ENCODE measurements around the gene GGA3. TPM values are rescaled to one million over a fixed set of nuclear protein-coding genes. Genes with fewer than 3 reads are reported as not detected.

Gene GGA3
- total and polyA plus RNA-seq, 4 donors, result 4.6 to 17.3 (median 9.2) TPM

DNA sequence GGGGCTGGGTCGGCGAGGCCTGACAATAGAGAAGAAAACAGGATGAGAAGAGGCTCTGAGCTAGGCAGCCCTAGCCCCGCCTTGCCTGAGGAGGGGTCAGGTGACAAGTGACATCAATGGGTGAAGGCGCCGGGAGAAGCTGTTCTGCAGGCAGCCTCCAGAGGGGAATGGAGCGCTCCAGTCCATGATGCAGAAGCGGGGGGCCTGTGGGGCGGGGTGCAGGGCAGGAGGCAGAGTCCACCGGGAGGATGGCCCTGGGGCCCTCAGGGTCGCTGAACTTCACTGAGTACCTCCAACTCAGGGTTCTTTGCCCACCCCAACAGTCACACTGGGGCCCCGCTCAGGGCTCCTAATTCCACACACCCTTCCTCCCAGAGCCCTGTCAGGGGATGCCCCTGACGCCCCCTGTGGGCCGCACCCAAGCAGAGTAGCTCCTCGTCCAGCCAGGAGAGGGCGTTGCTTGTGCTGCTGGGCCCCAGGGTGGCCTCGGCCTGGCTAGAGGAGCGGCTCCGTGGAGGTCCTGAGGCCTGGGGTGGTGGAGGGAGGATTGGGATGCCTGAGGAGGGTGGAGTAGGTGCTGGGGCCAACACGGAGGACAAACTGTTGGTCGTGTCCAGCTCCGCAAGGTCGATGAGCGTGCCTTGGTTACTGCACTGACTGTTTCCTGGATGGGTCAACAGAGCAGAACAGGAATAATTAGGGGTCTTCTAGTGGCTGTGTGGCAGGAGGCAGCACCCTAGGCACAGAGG is 20.8 kb downstream of the GGA3 start:
- WGBS, result 77% methylated on average over 23 of the region's 23 CpGs
- Histone ChIP-seq H3K4me1 (ENCODE audit: control insufficient read depth in 4 of 4, insufficient read depth in 4 of 4, low read length in 3 of 4) (peaks cover 0 to 7% (median 3%) of the 10 kb centered on the region in 4 donors), H3K36me3 (ENCODE audit: control insufficient read depth in 4 of 4, insufficient read depth in 3 of 4, low read depth in 1 of 4, low read length in 3 of 4) (peaks cover 16 to 84% (median 48%) of the 10 kb centered on the region in 4 donors)

DNA sequence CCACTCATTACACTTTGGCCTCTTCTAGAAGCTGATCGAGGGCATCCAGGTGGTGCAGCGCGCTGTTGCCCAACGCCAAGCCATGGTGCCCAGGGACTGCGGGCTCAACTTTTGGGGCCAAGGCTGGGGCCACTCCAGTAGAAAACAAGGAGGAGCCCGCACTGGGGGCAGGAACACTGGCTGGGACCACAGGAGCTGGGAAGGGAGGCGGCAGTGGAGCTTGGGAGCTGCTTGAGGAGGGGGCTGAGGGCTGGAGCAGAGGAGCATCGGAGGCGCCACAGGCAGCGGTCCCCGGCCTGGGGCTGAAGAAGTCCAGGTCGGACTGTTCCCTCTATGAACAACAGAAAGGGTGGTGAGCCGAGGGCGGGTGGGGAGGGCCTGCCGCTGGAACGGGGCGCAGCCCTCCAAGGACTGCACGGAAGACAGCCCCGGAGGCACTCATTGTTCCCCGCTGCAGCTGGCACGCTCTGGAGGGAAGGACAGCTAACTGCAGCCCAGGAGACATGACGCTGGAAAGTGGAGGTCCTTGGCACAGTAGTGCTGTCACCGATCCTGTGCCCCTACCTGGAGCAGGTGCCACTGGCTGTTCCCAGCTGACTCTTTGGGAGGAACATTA is 21.5 kb downstream of the GGA3 start:
- H3K36me3 ChIP-seq (ENCODE audit: control insufficient read depth in 4 of 4, insufficient read depth in 3 of 4, low read depth in 1 of 4, low read length in 3 of 4), result peaks cover 16 to 84% (median 51%) of the 10 kb centered on the region in 4 donors
- no peaks in the 10 kb centered on the region for H3K9me3 ChIP-seq (ENCODE audit: control insufficient read depth in 4 of 4, low read length in 3 of 4)
- H3K4me3 ChIP-seq (ENCODE audit: low read depth in 1 of 3, low read length in 3 of 3), result no peak overlapping the region
- TF ChIP-seq EGR1 (IDR thresholded peaks at IDR 0.05; ENCODE audit: low read depth in 2 of 2) (no peak), RAD21 (IDR thresholded peaks at IDR 0.05) (no peak), GABPA (IDR thresholded peaks at IDR 0.05 in 1 of 2, conservative IDR thresholded peaks at IDR 0.05 in 1 of 2) (no peak), HNF4A (conservative IDR thresholded peaks at IDR 0.05) (no peak)
- TF ChIP-seq, protein P1, sequence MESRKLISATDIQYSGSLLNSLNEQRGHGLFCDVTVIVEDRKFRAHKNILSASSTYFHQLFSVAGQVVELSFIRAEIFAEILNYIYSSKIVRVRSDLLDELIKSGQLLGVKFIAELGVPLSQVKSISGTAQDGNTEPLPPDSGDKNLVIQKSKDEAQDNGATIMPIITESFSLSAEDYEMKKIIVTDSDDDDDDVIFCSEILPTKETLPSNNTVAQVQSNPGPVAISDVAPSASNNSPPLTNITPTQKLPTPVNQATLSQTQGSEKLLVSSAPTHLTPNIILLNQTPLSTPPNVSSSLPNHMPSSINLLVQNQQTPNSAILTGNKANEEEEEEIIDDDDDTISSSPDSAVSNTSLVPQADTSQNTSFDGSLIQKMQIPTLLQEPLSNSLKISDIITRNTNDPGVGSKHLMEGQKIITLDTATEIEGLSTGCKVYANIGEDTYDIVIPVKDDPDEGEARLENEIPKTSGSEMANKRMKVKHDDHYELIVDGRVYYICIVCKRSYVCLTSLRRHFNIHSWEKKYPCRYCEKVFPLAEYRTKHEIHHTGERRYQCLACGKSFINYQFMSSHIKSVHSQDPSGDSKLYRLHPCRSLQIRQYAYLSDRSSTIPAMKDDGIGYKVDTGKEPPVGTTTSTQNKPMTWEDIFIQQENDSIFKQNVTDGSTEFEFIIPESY (IDR thresholded peaks at IDR 0.05), result no peak
- H3K4me1 ChIP-seq (ENCODE audit: control insufficient read depth in 4 of 4, insufficient read depth in 4 of 4, low read length in 3 of 4), result peaks cover 0 to 7% (median 3%) of the 10 kb centered on the region in 4 donors
- H3K27me3 ChIP-seq (ENCODE audit: control insufficient read depth in 4 of 4, insufficient read depth in 4 of 4, low read length in 3 of 4), result no peaks in the 10 kb centered on the region
- WGBS, result 91% methylated on average over 23 of the region's 23 CpGs
- H3K27ac ChIP-seq (ENCODE audit: low read depth in 1 of 2, low read length in 2 of 2), result no peak overlapping the region
- H3K9ac ChIP-seq (ENCODE audit: low read depth in 1 of 2, low read length in 2 of 2), result no peak overlapping the region
- no peak for DNase-seq (ENCODE audit: low spot score)

More for the DNA sequence above, 20.8 kb downstream of the GGA3 start:
- Histone ChIP-seq H3K9ac (ENCODE audit: low read depth in 1 of 2, low read length in 2 of 2) (no peak overlapping the region), H3K27me3 (ENCODE audit: control insufficient read depth in 4 of 4, insufficient read depth in 4 of 4, low read length in 3 of 4) (no peaks in the 10 kb centered on the region), H3K27ac (ENCODE audit: low read depth in 1 of 2, low read length in 2 of 2) (no peak overlapping the region), H3K9me3 (ENCODE audit: control insufficient read depth in 4 of 4, low read length in 3 of 4) (no peaks in the 10 kb centered on the region), H3K4me3 (ENCODE audit: low read depth in 1 of 3, low read length in 3 of 3) (no peak overlapping the region)
- DNase-seq (ENCODE audit: low spot score), result peak; percentile 48
- TF ChIP-seq RAD21 (IDR thresholded peaks at IDR 0.05) (peak in 1 of 2 donors; percentile 62), JUND (IDR thresholded peaks at IDR 0.05) (no peak)
- TF ChIP-seq, protein P2, sequence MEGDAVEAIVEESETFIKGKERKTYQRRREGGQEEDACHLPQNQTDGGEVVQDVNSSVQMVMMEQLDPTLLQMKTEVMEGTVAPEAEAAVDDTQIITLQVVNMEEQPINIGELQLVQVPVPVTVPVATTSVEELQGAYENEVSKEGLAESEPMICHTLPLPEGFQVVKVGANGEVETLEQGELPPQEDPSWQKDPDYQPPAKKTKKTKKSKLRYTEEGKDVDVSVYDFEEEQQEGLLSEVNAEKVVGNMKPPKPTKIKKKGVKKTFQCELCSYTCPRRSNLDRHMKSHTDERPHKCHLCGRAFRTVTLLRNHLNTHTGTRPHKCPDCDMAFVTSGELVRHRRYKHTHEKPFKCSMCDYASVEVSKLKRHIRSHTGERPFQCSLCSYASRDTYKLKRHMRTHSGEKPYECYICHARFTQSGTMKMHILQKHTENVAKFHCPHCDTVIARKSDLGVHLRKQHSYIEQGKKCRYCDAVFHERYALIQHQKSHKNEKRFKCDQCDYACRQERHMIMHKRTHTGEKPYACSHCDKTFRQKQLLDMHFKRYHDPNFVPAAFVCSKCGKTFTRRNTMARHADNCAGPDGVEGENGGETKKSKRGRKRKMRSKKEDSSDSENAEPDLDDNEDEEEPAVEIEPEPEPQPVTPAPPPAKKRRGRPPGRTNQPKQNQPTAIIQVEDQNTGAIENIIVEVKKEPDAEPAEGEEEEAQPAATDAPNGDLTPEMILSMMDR (IDR thresholded peaks at IDR 0.05; ENCODE audit: low read depth, low read length, missing input control), result peak; percentile 32

DNA sequence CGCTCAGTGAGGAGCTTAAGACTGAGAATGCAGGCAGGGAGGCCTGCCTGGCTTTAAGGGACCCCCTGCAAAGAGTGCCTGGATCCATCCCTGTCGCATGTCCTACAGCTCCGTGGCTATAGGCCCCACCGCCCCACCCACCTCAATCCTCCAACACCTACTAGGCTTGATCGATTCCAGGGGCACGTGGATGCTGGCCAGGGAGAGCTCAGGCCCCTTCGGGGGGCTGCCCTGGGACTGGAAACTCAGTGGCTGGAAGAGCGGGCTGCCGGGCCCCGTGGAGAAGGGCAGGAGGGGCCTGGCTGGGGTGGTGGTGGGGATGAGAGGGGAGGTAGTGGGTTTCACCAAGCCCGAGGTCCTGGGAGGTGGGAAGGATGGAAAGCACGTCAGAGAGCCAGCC is 22.2 kb downstream of the GGA3 start:
- WGBS, result 89% methylated on average over 12 of the region's 12 CpGs
- no peak for DNase-seq (ENCODE audit: low spot score)
- Histone ChIP-seq H3K4me1 (ENCODE audit: control insufficient read depth in 4 of 4, insufficient read depth in 4 of 4, low read length in 3 of 4) (peaks cover 0 to 7% (median 3%) of the 10 kb centered on the region in 4 donors), H3K36me3 (ENCODE audit: control insufficient read depth in 4 of 4, insufficient read depth in 3 of 4, low read depth in 1 of 4, low read length in 3 of 4) (peaks cover 17 to 84% (median 55%) of the 10 kb centered on the region in 4 donors), H3K9ac (ENCODE audit: low read depth in 1 of 2, low read length in 2 of 2) (no peak overlapping the region), H3K27ac (ENCODE audit: low read depth in 1 of 2, low read length in 2 of 2) (no peak overlapping the region), H3K9me3 (ENCODE audit: control insufficient read depth in 4 of 4, low read length in 3 of 4) (no peaks in the 10 kb centered on the region), H3K27me3 (ENCODE audit: control insufficient read depth in 4 of 4, insufficient read depth in 4 of 4, low read length in 3 of 4) (no peaks in the 10 kb centered on the region), H3K4me3 (ENCODE audit: low read depth in 1 of 3, low read length in 3 of 3) (no peak overlapping the region)
- TF ChIP-seq HNF4G (IDR thresholded peaks at IDR 0.05) (no peak), TAF1 (conservative IDR thresholded peaks at IDR 0.05) (no peak), GABPA (IDR thresholded peaks at IDR 0.05 in 1 of 2, conservative IDR thresholded peaks at IDR 0.05 in 1 of 2) (no peak), RXRA (IDR thresholded peaks at IDR 0.05) (no peak), JUND (IDR thresholded peaks at IDR 0.05) (no peak), HNF4A (conservative IDR thresholded peaks at IDR 0.05) (no peak), YY1 (IDR thresholded peaks at IDR 0.05) (no peak), NR2F2 (IDR thresholded peaks at IDR 0.05) (no peak), FOXA1 (IDR thresholded peaks at IDR 0.05) (no peak), EGR1 (IDR thresholded peaks at IDR 0.05; ENCODE audit: low read depth in 2 of 2) (no peak), SP1 (IDR thresholded peaks at IDR 0.05) (no peak)
- TF ChIP-seq, protein P1 (IDR thresholded peaks at IDR 0.05), result no peak
- TF ChIP-seq, protein P3, sequence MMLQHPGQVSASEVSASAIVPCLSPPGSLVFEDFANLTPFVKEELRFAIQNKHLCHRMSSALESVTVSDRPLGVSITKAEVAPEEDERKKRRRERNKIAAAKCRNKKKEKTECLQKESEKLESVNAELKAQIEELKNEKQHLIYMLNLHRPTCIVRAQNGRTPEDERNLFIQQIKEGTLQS (IDR thresholded peaks at IDR 0.05), result no peak
- TF ChIP-seq, protein P4, sequence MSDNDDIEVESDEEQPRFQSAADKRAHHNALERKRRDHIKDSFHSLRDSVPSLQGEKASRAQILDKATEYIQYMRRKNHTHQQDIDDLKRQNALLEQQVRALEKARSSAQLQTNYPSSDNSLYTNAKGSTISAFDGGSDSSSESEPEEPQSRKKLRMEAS (IDR thresholded peaks at IDR 0.05), result no peak

Measured in liver (tissue), 9 donors.